Measurements from ENCODE around the gene ZNF215.
"Not testable (repeated sequence)": the region's sequence is repeated elsewhere in the genome, so short reads cannot be mapped to it uniquely, and the experiment has no call there.

ZNF215 gene

DNA sequence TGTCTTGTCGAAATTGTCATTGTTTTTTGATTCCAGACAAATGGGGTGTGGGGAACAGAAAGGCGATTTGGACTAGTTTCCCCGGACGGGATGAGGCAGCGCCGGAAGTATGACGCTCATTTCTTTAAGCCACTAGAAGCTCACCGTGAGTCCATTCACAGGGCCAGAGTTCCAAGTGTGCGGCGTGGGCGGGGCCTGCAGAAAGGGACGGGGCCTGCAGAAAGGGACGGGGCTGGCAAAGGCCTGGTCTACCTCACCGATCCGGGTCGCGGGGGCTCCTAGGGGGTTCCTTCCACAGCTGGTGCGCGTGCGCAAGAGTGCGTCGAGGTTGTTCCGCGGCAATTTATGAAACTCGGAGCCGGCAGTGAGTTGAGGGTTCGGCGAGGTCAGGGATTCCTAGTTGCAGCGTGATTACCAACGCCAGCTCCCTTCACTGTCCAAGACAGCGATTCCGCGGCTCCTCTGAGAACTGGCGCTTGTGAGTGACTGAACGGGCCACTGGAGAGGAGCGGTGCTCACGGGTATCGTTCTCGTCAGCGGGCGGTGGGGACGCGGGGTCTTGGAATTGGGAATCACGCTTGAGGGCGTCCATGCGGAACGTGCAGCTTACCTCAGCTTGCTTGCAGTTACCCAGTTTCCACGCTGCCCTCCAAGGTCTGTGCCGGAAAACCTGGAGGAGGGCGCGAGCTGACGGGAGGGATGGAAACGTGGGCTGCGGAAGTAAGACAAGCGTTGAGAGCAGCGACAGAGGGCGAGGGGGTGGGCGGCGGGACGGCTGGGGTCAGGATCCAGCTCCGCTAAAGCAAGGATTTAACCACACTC lies at the start of gene ZNF215:
TSS of gene ZNF215 (plus strand) at position 219 of the 822 bp plus-strand sequence. CDS start 5,847 bp downstream, outside the sequence.
- no peak for DNase-seq (ENCODE audit: low read depth)

- no peak for DNase-seq (ENCODE audit: low read depth)
These were observed 49.3 kb upstream of the ZNF215 start for GRCh38 chr11:6876914-6877313.

- DNase-seq (ENCODE audit: low read depth), result no peak
These were observed 43.5 kb upstream of the ZNF215 start for GRCh38 chr11:6882751-6883150.

GRCh38 chr11:6887711-6888110 lies 38.5 kb upstream of the ZNF215 start:
- not testable (repeated sequence) for DNase-seq (ENCODE audit: low read depth)

DNA sequence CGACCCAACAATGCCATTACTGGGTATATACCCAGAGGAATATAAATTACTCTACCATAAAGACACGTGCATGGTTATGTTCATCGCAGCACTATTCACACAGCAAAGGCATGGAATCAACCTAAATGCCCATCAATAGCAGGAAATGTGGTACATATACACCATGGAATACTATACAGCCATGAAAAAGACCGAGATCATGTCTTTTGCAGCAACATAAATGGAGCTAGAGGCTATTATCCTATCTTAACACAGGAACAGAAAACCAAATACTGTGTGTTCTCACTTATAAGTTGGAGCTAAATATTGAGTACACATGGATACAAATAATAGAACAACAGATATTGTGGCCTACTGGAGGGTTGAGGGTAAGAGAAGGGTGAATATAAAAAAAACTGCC lies 37.4 kb upstream of the ZNF215 start:
- no peak for DNase-seq (ENCODE audit: low read depth)

DNA sequence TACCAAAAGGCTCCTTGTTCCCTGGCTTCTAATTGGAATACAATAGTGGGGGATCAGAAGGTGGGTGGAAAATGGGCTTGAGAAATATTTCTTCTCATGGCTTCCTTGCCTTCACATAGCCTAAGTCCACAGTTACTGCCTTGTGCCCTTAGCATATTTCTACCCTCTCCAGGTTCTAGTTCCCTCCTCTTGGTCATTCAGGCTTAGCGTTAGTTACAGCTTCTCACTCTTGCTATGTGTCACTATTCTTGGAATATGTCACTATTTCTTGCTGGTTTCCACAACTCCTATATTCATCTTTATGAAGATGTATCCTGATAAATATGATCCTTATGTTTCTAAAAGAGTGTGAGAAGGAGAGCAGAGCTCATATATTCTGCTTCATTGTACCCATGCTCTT lies 36.4 kb upstream of the ZNF215 start:
- no peak for DNase-seq (ENCODE audit: low read depth)

GRCh38 chr11:6892400-6892799 lies 33.8 kb upstream of the ZNF215 start, which contains the start of gene OR2D2:
OR2D2 (minus strand) TSS chr11:6892500; CDS start chr11:6892500, 0 bp downstream.
- DNase-seq (ENCODE audit: low read depth), result no peak

GRCh38 chr11:6894097-6894496 lies 32.1 kb upstream of the ZNF215 start:
- DNase-seq (ENCODE audit: low read depth), result no peak

- DNase-seq (ENCODE audit: low read depth), result no peak
These were observed 31.2 kb upstream of the ZNF215 start for GRCh38 chr11:6895010-6895409.

- DNase-seq (ENCODE audit: low read depth), result no peak
These were observed 27.3 kb upstream of the ZNF215 start for GRCh38 chr11:6898911-6899310.

- no peak for DNase-seq (ENCODE audit: low read depth)
These were observed 25.8 kb upstream of the ZNF215 start for GRCh38 chr11:6900327-6900999.

GRCh38 chr11:6904804-6905203 lies 21.4 kb upstream of the ZNF215 start:
- DNase-seq (ENCODE audit: low read depth), result not testable (repeated sequence)

DNA sequence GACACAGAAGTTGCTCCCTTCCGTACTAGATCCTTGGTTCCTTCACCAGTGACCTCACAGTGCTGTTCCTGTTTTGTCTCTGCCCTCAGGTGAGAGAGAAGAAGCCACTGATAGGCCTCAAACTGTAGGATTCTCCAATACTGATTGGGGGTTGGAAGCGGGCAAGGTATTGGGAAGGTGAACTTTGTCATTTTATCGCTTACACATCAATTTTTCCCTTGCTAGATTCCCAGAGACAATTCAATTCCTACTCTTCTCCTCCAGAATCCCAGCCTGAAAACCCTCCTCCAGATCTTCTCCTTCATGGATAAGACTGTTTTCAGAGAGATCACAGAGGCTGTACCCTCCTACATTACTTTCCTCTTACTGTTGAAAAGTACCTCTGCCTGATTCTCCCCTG lies 14.8 kb upstream of the ZNF215 start:
- no peak for DNase-seq (ENCODE audit: low read depth)

DNA sequence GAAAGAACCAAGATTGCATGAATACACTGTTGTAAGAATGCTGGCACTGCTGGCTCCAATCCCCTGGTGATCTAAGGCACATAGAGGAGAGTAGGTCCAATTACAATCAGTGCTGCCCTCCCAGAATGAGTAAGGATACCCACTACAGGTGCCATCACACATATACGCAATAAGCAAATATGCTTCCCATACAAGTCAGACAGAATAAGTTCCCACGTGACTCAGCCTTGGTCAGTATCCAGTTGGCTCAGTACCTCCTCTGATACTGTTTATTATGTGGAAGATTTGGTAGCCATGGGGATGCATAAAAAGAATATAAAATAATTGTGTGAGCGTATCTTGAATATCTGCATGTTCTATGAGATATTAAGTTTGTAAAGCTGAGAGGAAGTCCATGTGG lies 14.3 kb upstream of the ZNF215 start:
- DNase-seq (ENCODE audit: low read depth), result no peak

DNA sequence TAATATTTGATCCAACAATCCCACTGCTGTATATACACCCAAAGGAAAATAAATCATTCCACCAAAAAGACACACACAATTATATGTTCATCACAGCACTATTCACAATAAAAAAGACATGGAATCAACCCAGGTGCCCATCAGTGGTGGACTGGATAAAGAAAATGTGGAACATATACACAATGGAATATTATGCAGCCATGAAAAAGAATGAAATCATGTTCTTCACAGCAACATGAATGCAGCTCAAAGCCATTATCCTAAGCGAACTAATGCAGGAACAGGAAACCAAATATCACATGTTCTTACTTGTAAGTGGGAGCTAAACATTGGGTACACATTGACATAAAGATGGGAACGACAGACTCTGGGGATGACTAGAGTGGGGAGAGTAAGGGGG lies 6.5 kb upstream of the ZNF215 start:
- DNase-seq (ENCODE audit: low read depth), result no peak

DNA sequence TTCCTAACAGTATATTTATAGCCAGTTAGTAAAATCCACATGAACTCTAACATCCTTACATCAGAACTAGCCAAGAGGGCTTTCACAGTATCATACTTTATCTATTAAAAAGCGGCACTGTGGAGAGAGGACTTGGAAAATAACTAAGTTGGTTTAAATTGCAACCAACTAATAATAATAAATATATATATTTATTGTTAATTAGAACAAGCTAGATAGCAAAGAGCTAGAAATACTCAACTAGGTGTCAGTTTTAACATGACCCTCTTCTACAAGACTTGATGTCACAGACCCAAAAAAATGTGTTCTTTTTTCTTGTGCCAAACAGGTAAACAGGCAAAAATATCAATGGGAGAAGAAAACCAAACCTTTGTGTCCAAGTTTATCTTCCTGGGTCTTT lies 5.5 kb upstream of the ZNF215 start, which contains the start of gene OR2D3:
TSS of gene OR2D3 (plus strand) at position 301 of the 400 bp plus-strand sequence. CDS start at position 301, 0 bp downstream.
- no peak for DNase-seq (ENCODE audit: low read depth)

GRCh38 chr11:6925007-6925577 lies 1.1 kb upstream of the ZNF215 start:
- DNase-seq (ENCODE audit: low read depth), result no peak

- no peak for DNase-seq (ENCODE audit: low read depth)
These were observed 504 bp upstream of the ZNF215 start for GRCh38 chr11:6925636-6926207.

- no peak for DNase-seq (ENCODE audit: low read depth)
These were observed 898 bp downstream of the ZNF215 start for GRCh38 chr11:6927030-6927617.

DNA sequence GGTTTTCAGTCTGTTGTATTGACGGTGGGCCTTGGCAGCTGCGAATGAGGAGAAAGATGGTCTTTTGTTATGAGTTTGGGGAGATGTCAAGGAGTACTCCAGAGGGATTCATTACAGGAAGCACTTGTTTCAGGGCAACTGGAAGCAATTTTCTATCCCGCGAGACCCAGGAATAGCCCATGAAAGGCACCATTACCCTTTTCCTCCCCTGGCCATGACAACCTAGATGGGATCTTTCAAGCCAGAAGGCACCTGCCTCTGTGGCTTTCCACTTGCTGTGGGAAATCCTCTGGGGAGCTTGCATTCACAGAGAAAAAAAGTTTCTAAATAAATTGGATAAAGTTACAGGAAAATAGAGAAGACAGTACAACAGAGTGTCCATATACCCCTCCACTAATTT lies 2.7 kb downstream of the ZNF215 start:
- no peak for DNase-seq (ENCODE audit: low read depth)

DNA sequence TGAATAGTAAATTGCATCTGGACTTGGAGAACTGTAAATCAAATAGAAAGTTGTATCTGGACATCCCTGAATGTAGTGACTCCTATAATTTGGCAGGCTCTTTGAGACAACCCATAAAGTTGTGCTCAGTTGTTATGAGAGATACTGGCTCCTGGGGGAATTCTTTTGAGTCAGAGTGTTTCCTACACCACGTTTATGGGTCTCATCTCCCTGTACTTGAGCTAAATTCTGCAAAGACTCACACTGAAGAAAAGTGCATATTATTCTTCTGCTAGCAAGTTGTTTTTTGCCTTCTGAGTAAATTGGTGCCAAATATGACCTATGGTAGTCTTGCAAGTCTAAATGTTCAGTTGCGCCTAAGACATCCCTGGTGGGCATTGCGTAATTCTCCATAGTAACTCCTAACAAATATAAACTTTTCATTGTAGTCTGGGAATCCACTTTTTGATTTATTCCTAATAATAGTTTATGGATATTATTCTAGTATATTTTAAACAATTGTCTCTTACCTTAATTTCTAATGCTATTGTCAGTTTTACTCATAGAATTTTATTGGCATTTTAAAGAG lies 5.0 kb downstream of the ZNF215 start:
- DNase-seq (ENCODE audit: low read depth), result no peak

GRCh38 chr11:6932145-6932544 lies 5.9 kb downstream of the ZNF215 start:
- DNase-seq (ENCODE audit: low read depth), result no peak

Data from stimulated activated CD8-positive, alpha-beta memory T cell treated with anti-CD3 and anti-CD28 coated beads, Interleukin-12 subunit alpha, Interleukin-12 subunit beta, amount 100 ng/mL, for 1 hour (primary cell).